PC-9 (cell line): ENCODE results near the gene KIAA1958. TPM values are rescaled to one million over a fixed set of nuclear protein-coding genes. Genes with fewer than 3 reads are reported as not detected.

Experiments
- BruUV-seq: library from RNA; stranded (reverse); fragments of 400-500 nt; replicated peaks from 2 replicates; lab custom pipeline; 2021; lab: Mats Ljungman, UMichigan
- CTCF ChIA-PET: fragments of 300-600 bp; sonication (Branson Sonifier 250); formaldehyde crosslinking; loops from one replicate; lab custom pipeline; 2022; ENCODE audit warnings: antibody characterized with exemption; lab: Charles Lee
- POLR2A ChIA-PET: fragments of 300-600 bp; sonication (Branson Sonifier 250); formaldehyde crosslinking; loops from one replicate; lab custom pipeline; 2022; ENCODE audit warnings: antibody characterized with exemption; ENCODE audit not compliant: unreplicated experiment; lab: Charles Lee
- DNase-seq, 2 experiments: peaks; one replicate each; pipeline versions ENCODE4 v3.0.0 to v3.0.0-alpha.2; 2015 to 2022; ENCODE audit warnings: mixed read lengths in 1 of 2
- H2AFZ ChIP-seq: fragments of 200-600 bp; sonication (generic); 2 replicates; pipeline ENCODE4 v1.8.1; 2017; ENCODE audit warnings: antibody characterized with exemption
- H3F3A ChIP-seq: fragments of 200-600 bp; sonication (generic); 2 replicates; pipeline ENCODE4 v1.8.1; 2017; ENCODE audit warnings: antibody characterized with exemption, mild to moderate bottlenecking, low read depth; ENCODE audit not compliant: insufficient read depth
- H3K27ac ChIP-seq: fragments of 200-600 bp; sonication (generic); 2 replicates; pipeline ENCODE4 v1.6.1; 2016; ENCODE audit warnings: mixed run types
- H3K27me3 ChIP-seq: fragments of 200-600 bp; sonication (generic); 2 replicates; pipeline ENCODE4 v1.6.1; 2016; ENCODE audit warnings: low read depth, mixed run types; ENCODE audit not compliant: insufficient read depth
- H3K36me3 ChIP-seq: fragments of 200-600 bp; sonication (generic); 2 replicates; pipeline ENCODE4 v1.6.1; 2016; ENCODE audit warnings: low read depth, mixed run types
- H3K4me1 ChIP-seq: fragments of 200-600 bp; sonication (generic); replicated peaks from 2 replicates; pipeline ENCODE4 v1.6.1; 2016; ENCODE audit warnings: mixed run types; ENCODE audit not compliant: insufficient read depth
- H3K4me2 ChIP-seq: fragments of 200-600 bp; sonication (generic); 2 replicates; pipeline ENCODE4 v1.6.1; 2017; ENCODE audit warnings: mixed run types
- H3K4me3 ChIP-seq: fragments of 200-600 bp; sonication (generic); 2 replicates; pipeline ENCODE4 v1.6.1; 2016; ENCODE audit warnings: mixed run types
- H3K79me2 ChIP-seq: fragments of 200-600 bp; sonication (generic); 2 replicates; pipeline ENCODE4 v1.6.1; 2017; ENCODE audit warnings: low read depth, mixed run types
- H3K9me2 ChIP-seq: fragments of 200-600 bp; sonication (generic); 2 replicates; pipeline ENCODE4 v1.8.1; 2017; ENCODE audit warnings: mild to moderate bottlenecking; ENCODE audit not compliant: insufficient read depth
- H3K9me3 ChIP-seq: fragments of 200-600 bp; sonication (generic); 2 replicates; pipeline ENCODE4 v1.8.1; 2016; ENCODE audit warnings: low read depth; ENCODE audit not compliant: insufficient read depth
- H4K20me1 ChIP-seq: fragments of 200-600 bp; sonication (generic); 2 replicates; pipeline ENCODE4 v1.8.1; 2017; ENCODE audit not compliant: insufficient read depth
- EZH2 ChIP-seq: fragments of 200-600 bp; sonication (generic); IDR thresholded peaks from 2 replicates; pipeline ENCODE4 v1.8.0; 2017; ENCODE audit warnings: antibody characterized with exemption, low read depth
- intact Hi-C: fragments of 100-400 bp; cut with micrococcal nuclease; formaldehyde crosslinking; loops from one replicate; pipeline ENCODE4 v1.10.0; 2022; ENCODE audit not compliant: unreplicated experiment
- total RNA-seq: library from RNA; stranded (reverse); gene quantifications from 2 replicates; pipeline ENCODE4 v1.2.3, GENCODE V29; 2021
- TF ChIP-seq, protein P1 (sequence below): fragments of 200-600 bp; sonication (generic); conservative IDR thresholded peaks from 2 replicates; pipeline ENCODE4 v1.6.1; 2017; ENCODE audit warnings: mixed run types, antibody characterized with exemption, mild to moderate bottlenecking, moderate library complexity

KIAA1958 gene
- total RNA-seq, 1 experiment from 2014 or later = 19.5 TPM

- no peak for TF ChIP-seq EZH2
- POLR2A ChIA-PET = no interaction called here
- no TSS peak for BruUV-seq
Observed at GRCh38 chr9:112599732-112600131, 113.1 kb downstream of the KIAA1958 start.

GRCh38 chr9:112601636-112602035 lies 115.0 kb downstream of the KIAA1958 start:
- no peaks in the 10 kb centered on the region for H3K79me2 ChIP-seq
- no peaks in the 10 kb centered on the region for H3K9me2 ChIP-seq
- no peaks in the 10 kb centered on the region for H3K9me3 ChIP-seq
- POLR2A ChIA-PET = interaction anchor here (0.6 kb wide), 1 partner anchor 68 kb away, joined by 7 read pairs; no protein-coding TSS in a partner anchor
- no TSS peak for BruUV-seq
- no peak overlapping the region for H2AFZ ChIP-seq
- no peaks in the 10 kb centered on the region for H3F3A ChIP-seq
- H3K36me3 ChIP-seq = no peaks in the 10 kb centered on the region
- no peak overlapping the region for H3K27ac ChIP-seq
- H3K4me3 ChIP-seq = no peak overlapping the region
- intact Hi-C loops = no loop called here
- H3K4me2 ChIP-seq = no peak overlapping the region
- H3K27me3 ChIP-seq = no peaks in the 10 kb centered on the region
- H4K20me1 ChIP-seq = no peaks in the 10 kb centered on the region
- CTCF ChIA-PET = interaction anchor here (0.6 kb wide), 1 partner anchor 268 kb away, joined by 11 read pairs; no protein-coding TSS in a partner anchor
- DNase-seq = no peak
- 0 out of 2 replicates have a peak, but pooled peaks cover 5% of the 10 kb centered on the region for H3K4me1 ChIP-seq
- TF ChIP-seq EZH2 = no peak
- TF ChIP-seq, protein P1, sequence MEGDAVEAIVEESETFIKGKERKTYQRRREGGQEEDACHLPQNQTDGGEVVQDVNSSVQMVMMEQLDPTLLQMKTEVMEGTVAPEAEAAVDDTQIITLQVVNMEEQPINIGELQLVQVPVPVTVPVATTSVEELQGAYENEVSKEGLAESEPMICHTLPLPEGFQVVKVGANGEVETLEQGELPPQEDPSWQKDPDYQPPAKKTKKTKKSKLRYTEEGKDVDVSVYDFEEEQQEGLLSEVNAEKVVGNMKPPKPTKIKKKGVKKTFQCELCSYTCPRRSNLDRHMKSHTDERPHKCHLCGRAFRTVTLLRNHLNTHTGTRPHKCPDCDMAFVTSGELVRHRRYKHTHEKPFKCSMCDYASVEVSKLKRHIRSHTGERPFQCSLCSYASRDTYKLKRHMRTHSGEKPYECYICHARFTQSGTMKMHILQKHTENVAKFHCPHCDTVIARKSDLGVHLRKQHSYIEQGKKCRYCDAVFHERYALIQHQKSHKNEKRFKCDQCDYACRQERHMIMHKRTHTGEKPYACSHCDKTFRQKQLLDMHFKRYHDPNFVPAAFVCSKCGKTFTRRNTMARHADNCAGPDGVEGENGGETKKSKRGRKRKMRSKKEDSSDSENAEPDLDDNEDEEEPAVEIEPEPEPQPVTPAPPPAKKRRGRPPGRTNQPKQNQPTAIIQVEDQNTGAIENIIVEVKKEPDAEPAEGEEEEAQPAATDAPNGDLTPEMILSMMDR = no peak

More at GRCh38 chr9:112599732-112600131, 113.1 kb downstream of the KIAA1958 start:
- Histone ChIP-seq H3K4me3 (no peak overlapping the region), H3K4me1 (0 out of 2 replicates have a peak, but pooled peaks cover 5% of the 10 kb centered on the region), H3K36me3 (no peaks in the 10 kb centered on the region), H3K27me3 (no peaks in the 10 kb centered on the region), H3K79me2 (no peaks in the 10 kb centered on the region), H3F3A (no peaks in the 10 kb centered on the region), H4K20me1 (no peaks in the 10 kb centered on the region), H2AFZ (no peak overlapping the region), H3K27ac (no peak overlapping the region), H3K9me3 (no peaks in the 10 kb centered on the region), H3K9me2 (no peaks in the 10 kb centered on the region), H3K4me2 (no peak overlapping the region)
- no peak for DNase-seq
- intact Hi-C loops = no loop called here
- CTCF ChIA-PET = interaction anchor here (0.5 kb wide), 1 partner anchor 9 kb away, joined by 3 read pairs; no protein-coding TSS in a partner anchor

- 0 out of 2 replicates have a peak, but pooled peaks cover 5% of the 10 kb centered on the region for H3K4me1 ChIP-seq
- H3F3A ChIP-seq = no peaks in the 10 kb centered on the region
- H3K9me3 ChIP-seq = no peaks in the 10 kb centered on the region
- TF ChIP-seq, protein P1 = no peak
- no peak for TF ChIP-seq EZH2
- no peak overlapping the region for H3K27ac ChIP-seq
- H3K27me3 ChIP-seq = no peaks in the 10 kb centered on the region
- no peaks in the 10 kb centered on the region for H4K20me1 ChIP-seq
- no peak for DNase-seq
- POLR2A ChIA-PET = interaction anchor here (0.6 kb wide), 1 partner anchor 131 kb away, joined by 4 read pairs; no protein-coding TSS in a partner anchor
- BruUV-seq = no TSS peak
- no peak overlapping the region for H3K4me3 ChIP-seq
- H3K4me2 ChIP-seq = no peak overlapping the region
- CTCF ChIA-PET = no interaction called here
- H2AFZ ChIP-seq = no peak overlapping the region
- no peaks in the 10 kb centered on the region for H3K36me3 ChIP-seq
- intact Hi-C loops = no loop called here
- no peaks in the 10 kb centered on the region for H3K79me2 ChIP-seq
- H3K9me2 ChIP-seq = no peaks in the 10 kb centered on the region
Observed at GRCh38 chr9:112604790-112605189, 118.2 kb downstream of the KIAA1958 start.

DNA sequence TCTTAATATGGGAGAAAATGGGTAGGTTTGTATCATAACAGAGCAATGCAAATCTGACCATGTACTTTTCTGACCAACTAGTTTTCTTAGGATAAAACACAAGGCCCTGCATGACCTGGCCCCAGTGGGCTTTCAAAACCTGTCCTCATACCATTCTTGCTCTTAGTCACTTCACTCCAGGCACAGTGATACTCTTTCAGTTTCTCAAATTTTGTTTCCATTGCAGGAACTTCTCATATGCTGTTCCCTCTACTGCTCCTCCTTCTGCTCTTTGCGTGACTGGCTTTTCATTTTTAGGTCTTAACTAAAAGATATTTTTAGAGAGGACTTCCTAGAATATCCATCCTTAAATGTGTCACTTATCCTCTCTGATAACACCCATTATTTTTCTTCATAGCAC lies 118.9 kb downstream of the KIAA1958 start:
- Histone ChIP-seq H3K4me2 (no peak overlapping the region), H3K79me2 (no peaks in the 10 kb centered on the region)
- intact Hi-C loops = no loop called here

More for the DNA sequence above, 118.9 kb downstream of the KIAA1958 start:
- H4K20me1 ChIP-seq = no peaks in the 10 kb centered on the region
- no peaks in the 10 kb centered on the region for H3K36me3 ChIP-seq
- TF ChIP-seq, protein P1 = no peak
- TF ChIP-seq EZH2 = no peak
- H3K9me3 ChIP-seq = no peaks in the 10 kb centered on the region
- H3K9me2 ChIP-seq = no peaks in the 10 kb centered on the region
- no peak overlapping the region for H3K4me3 ChIP-seq
- no TSS peak for BruUV-seq
- no peak overlapping the region for H3K27ac ChIP-seq
- H3K27me3 ChIP-seq = no peaks in the 10 kb centered on the region
- no peak for DNase-seq
- no peak overlapping the region for H2AFZ ChIP-seq
- ChIA-PET POLR2A (no interaction called here), CTCF (no interaction called here)
- H3K4me1 ChIP-seq = 0 out of 2 replicates have a peak, but pooled peaks cover 5% of the 10 kb centered on the region
- H3F3A ChIP-seq = no peaks in the 10 kb centered on the region
